ENCODE measurements around the gene PEX11G.

DNA sequence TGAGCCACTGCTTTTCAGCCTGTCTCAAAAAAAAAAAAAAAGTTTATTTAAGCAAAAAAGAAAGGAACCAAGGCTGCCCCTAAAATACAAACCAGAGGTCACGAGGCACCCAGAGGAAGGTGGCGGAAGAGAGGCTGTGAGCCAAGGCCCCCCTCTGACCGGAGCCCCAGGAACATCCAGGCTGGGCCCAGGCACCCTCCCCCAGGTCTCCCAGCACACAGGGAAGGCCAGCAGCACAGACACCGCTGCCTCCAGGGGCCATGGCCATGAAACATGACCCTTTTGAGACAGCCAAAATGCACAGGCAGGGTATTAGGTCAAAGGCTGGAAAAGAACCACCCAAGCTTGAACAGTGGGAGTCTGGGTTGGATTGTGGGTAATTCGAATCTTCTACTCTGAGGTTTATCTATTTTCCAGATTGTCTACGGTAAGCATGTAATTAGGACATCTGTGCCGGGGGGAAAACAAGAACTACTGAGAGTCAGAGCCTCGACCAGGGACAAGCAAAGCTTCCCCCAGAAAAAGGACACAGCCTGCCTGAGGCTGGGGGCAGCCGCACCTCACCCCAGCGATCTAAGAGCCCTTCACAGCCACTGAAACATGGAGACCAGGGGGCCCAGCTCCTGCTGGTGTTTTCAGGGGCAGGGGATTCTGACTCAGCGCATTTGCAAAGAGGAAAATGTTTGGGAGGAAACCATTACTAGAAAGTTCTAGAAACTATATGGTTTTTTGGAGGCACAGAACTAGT lies 8.4 kb downstream of the PEX11G start:
- TF ChIP-seq, protein P1, sequence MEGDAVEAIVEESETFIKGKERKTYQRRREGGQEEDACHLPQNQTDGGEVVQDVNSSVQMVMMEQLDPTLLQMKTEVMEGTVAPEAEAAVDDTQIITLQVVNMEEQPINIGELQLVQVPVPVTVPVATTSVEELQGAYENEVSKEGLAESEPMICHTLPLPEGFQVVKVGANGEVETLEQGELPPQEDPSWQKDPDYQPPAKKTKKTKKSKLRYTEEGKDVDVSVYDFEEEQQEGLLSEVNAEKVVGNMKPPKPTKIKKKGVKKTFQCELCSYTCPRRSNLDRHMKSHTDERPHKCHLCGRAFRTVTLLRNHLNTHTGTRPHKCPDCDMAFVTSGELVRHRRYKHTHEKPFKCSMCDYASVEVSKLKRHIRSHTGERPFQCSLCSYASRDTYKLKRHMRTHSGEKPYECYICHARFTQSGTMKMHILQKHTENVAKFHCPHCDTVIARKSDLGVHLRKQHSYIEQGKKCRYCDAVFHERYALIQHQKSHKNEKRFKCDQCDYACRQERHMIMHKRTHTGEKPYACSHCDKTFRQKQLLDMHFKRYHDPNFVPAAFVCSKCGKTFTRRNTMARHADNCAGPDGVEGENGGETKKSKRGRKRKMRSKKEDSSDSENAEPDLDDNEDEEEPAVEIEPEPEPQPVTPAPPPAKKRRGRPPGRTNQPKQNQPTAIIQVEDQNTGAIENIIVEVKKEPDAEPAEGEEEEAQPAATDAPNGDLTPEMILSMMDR (conservative IDR thresholded peaks at IDR 0.05; ENCODE audit: low read length): no peak
- TF ChIP-seq EZH2phosphoT487 (IDR thresholded peaks at IDR 0.05; ENCODE audit: borderline replicate concordance): no peak
